EH (cell line): Measurements from ENCODE around the gene GPR39.

Experiments used
- DNase-seq: peaks from one replicate; pipeline ENCODE4 v3.0.0-alpha.2; 2015; ENCODE audit warnings: low read depth

Gene GPR39

GRCh38 chr2:132641819-132642218, 225.2 kb downstream of the GPR39 start:
- DNase-seq = no peak

GRCh38 chr2:132642415-132642814, 225.8 kb downstream of the GPR39 start:
- no peak for DNase-seq

- DNase-seq = no peak
These were observed 228.6 kb downstream of the GPR39 start for GRCh38 chr2:132645176-132645575.

GRCh38 chr2:132645722-132646539, 229.3 kb downstream of the GPR39 start:
- DNase-seq = no peak

- no peak for DNase-seq
These were observed 230.0 kb downstream of the GPR39 start for GRCh38 chr2:132646540-132647108.

- peak; percentile 56 for DNase-seq
These were observed 234.8 kb downstream of the GPR39 start for GRCh38 chr2:132651115-132652045.

- peak; percentile 17 for DNase-seq
These were observed 235.9 kb downstream of the GPR39 start for GRCh38 chr2:132652474-132652873.

GRCh38 chr2:132654335-132654734, 237.7 kb downstream of the GPR39 start:
- no peak for DNase-seq

- no peak for DNase-seq
These were observed 238.4 kb downstream of the GPR39 start for GRCh38 chr2:132654968-132655367.

- peak; percentile 39 for DNase-seq
These were observed 239.8 kb downstream of the GPR39 start for GRCh38 chr2:132656266-132656975.

- no peak for DNase-seq
These were observed 242.7 kb downstream of the GPR39 start for GRCh38 chr2:132659331-132659730.

GRCh38 chr2:132662732-132663131, 246.1 kb downstream of the GPR39 start:
- peak; percentile 57 for DNase-seq

GRCh38 chr2:132664096-132664495, 247.5 kb downstream of the GPR39 start:
- peak; percentile 74 for DNase-seq

- DNase-seq = peak; percentile 8
These were observed 249.0 kb downstream of the GPR39 start for GRCh38 chr2:132665401-132666140.

GRCh38 chr2:132667706-132668105, 251.1 kb downstream of the GPR39 start:
- peak; percentile 80 for DNase-seq

GRCh38 chr2:132668189-132668823, 251.7 kb downstream of the GPR39 start:
- no peak for DNase-seq

GRCh38 chr2:132668987-132669907, 252.6 kb downstream of the GPR39 start:
- peak; percentile 13 for DNase-seq

- peak; percentile 30 for DNase-seq
These were observed 253.4 kb downstream of the GPR39 start, which contains the start of gene LYPD1 for GRCh38 chr2:132669908-132670495. TSS of gene LYPD1 (minus strand) at chr2:132670205. CDS start at chr2:132669932, 273 bp downstream.
